HG02973 (cell line): ENCODE data around the gene TTLL11.

Experiments used
- ATAC-seq: cut with Tn5 transposase; IDR thresholded peaks from one replicate; pipeline ENCODE4 v1.9.1; 2021; ENCODE audit warnings: moderate library complexity; ENCODE audit not compliant: unreplicated experiment

TTLL11 gene

DNA sequence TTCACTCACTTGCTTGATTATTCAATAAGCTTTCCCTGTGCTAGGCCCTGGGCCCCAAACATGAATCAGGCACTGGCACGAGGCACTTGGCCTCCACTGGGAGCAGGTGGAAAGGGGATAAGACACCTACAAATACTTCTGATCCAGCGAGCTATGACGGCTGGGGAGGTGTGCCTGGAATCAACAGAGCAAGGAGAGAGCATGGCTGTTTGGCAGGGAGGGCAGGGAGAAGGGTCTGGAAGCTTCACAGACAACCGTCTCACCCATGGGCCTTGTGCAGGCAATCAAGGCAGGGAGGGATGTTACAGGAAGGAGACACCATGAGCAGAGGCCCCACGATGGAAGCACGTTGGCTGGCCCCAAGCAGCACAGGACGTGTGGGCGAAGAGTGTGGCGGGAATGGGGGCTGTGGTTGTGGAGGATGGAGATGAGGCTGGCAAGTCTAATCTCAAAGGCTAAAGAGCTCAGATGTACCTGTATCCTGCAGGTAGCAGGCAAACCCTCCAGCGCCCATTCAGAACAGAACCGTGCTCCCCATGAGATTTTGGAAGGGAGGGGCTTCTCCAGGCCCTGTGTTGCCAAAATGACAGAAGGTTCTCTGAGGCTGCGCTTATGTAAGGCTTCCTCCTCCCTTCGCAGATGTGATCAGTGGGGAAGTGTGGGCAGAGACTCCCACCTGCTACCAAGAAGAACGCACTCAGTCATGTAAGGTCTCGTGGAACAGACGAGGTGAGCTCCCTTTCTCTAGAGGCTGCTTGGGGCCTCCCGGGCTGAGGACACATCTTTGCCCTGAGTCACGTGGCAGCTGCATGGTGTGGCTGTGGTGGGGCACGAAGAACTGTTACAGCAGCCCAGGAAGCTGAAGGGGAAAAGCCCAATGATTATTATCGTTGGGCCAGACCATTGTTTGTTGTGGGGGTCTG, 252.0 kb downstream of the TTLL11 start:
- no peak for ATAC-seq

- no peak for ATAC-seq
Measured at GRCh38 chr9:121839726-121840500, 253.2 kb downstream of the TTLL11 start.

- no peak for ATAC-seq
Measured at GRCh38 chr9:121838746-121839669, 254.1 kb downstream of the TTLL11 start.

DNA sequence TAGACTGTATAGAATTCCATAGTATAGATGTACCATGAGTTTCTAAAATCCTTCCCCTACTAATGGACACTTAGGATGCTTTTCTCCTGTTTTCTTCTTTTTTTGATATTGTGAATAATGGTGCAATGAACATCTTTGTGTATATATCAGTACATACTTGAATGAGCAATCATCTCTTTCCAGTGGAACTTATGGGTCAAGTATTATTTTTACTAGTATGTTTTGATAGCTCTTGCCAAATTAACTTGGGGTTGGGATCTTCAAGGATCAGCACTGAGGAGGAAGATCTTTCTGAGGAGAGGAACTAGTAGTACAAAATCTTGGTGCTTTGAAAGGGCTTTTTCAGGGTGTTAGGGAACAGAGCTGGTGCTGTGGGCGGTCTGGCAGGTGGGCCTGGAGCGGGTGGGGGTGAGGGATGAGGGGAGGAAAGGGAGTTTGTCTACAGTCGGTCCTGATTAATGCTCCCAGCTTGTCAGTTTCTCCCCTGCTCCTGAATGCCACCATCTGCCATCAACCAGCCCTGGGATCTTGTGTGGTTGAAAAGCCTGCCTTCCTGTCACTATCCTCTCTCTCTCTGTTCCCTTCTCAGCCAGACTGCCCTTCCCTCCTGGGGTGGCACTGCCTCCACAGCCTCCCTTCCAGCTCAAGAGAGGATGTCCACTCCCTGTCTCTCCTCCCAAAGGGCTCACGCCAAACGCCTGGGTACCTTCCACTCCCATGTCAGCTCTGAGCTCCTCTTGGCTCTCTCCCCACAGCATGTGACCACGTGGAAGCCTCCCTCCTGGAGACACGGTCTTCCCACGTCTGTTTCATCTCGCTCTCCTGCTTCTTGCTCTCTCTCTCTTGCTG, 255.8 kb downstream of the TTLL11 start:
- ATAC-seq: no peak

GRCh38 chr9:121836366-121836885, 256.7 kb downstream of the TTLL11 start:
- ATAC-seq: no peak

- no peak for ATAC-seq
Measured at GRCh38 chr9:121835587-121836365, 257.3 kb downstream of the TTLL11 start.

DNA sequence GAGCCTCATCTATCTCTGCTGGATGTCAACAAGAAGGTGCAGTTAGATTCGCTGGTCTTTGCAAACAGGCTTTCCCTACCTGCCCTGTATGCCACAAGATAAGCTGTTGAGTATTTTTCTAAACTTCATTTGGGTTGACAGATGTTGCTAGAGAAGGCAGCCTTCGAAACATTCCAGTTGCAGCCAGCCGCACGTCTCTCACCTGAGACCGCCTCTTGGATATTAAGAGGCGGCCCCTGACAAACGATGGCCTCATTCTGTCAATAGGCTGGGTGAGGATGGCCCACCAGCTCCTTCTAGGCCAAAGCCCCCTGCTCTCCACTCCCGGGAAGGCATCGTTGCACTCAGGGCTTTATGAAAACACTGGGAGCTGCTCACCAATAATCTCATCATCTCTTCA, 260.0 kb downstream of the TTLL11 start:
- ATAC-seq: no peak

- ATAC-seq: no peak
Measured at GRCh38 chr9:121831869-121832268, 261.2 kb downstream of the TTLL11 start.

DNA sequence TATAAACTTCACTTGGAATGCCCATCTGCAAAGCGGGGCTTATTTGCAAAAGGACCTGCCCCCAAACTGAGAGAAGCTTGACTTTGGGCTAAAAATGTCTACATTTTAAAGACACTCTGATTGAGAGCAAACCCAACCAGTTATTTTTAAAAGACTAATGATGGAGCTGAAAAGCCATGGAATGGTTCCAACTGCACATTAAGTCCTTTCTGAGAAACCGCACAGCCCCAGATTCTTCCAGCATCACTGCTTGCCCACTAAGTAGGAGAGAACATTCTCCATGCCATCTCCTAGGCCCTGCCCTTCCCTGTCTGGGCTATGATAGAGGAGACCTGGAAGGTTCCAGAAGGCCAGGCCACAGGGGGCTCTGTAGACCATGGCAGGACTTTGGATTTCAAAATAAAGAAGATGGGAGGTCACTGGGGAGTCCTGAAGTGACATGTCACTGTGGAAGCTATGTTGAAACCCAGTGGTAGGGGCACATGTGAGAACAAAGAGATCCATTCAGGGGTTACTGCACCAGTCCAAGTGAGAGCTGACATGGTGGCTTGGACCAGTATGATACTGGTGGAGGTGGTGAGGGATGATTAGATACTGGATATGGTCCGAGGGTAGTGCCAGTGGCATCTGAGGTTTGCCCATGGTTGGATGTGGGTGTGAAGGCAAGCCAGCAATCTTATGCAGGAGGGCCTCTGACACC, 262.5 kb downstream of the TTLL11 start:
- ATAC-seq: no peak

DNA sequence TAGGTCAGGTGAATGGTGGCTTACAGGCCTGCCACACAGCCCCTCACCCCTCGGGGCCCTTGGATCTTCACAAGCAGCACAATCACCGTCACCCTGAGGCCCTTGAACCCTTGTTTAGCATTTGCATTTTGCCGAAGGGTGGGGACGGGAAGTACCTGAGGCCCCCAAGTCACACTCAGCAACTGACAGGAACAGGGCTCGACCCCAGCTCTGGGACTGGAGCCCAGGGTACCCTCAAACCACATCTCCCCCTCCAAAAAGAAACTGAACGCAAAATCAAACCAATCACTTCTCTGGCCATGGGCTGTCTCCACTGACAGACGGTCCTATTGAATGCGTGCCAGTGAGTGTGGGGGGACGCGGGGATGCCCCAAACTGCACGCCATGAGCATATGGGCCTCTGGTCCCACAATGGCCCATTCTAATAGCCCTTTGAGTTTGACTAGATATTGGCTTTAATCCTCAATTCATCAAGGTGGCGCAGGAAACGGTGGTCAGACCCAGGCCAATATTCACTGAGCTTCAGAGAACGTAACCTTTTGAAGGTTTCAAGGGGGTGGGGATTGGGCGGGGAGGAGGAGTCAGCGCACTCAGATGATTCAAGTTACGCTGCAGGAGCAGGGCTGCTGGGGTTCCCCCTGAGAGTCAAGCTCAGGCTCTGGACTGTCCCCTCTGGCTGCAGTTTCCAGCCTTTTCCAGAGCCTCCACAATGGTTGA, 265.7 kb downstream of the TTLL11 start:
- ATAC-seq: no peak

- ATAC-seq: no peak
Measured at GRCh38 chr9:121826711-121827110, 266.4 kb downstream of the TTLL11 start.

- no peak for ATAC-seq
Measured at GRCh38 chr9:121825031-121825691, 267.9 kb downstream of the TTLL11 start.

DNA sequence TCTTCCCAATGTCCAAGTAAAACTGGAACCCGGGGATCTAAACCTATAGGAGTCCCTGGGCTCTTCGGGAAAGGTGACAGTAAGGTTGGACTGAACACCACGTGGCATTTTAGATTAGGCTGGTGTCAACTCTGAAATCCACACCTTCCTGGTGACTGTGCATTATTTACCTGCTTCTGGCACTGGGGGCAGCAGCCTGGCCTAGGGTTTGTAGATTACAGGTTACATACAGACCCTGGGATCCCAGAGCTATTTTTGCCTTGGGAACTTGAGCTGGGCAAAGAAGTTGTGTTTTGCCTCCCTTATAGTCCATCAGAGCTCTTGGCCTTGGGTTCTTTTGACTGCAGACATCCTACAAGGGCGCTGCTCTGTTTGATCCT, 268.5 kb downstream of the TTLL11 start:
- no peak for ATAC-seq

- ATAC-seq: no peak
Measured at GRCh38 chr9:121823451-121824169, 269.5 kb downstream of the TTLL11 start.

DNA sequence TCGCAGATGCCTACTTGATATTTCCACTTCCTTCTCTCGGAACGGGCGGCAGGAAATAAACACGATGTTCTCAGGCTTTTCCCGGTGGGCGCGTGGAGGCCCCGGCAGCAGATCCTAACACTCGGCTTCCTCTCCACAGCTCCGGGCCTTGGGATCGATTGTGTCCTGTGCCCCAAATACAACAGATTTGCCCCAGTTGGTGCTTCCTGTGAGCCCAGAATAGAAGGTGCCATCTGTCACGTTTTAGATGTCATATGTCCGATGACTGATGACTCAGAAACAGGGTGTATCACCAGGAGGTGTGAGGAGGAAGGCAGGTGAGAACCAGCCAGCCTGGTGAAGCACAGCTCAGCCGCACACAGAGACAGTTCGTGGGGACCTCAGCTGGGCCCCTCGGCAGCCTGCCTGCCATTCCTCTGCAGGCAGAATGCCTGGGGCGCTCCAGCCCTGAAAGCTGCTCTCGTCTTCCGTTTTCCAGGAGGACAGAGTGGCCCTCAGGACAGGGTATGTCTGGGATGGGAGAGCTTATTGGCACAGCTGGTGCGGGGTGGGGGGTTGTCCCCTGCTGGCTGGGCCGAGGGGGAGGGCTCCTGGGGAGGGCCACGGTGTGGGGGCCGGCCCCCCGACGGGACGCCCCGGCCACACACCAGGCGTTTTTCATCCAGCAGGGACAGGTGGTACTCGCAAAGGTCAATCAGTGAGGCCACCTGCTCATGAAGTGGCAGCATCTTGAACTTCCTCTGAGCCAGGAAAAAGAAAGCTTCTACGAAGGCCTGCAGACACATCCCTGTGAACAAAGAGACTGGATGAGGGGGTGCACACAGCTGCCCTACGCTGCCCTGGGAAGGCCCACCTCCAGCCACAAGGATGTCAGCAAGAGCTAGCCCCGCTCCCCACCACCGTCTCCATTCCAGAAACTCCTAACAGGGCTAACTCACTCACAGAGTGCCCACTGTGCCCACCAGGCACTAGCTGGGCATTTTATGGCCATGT, 270.7 kb downstream of the TTLL11 start:
- no peak for ATAC-seq
